ENCODE measurements around the gene CEP112.

DNA sequence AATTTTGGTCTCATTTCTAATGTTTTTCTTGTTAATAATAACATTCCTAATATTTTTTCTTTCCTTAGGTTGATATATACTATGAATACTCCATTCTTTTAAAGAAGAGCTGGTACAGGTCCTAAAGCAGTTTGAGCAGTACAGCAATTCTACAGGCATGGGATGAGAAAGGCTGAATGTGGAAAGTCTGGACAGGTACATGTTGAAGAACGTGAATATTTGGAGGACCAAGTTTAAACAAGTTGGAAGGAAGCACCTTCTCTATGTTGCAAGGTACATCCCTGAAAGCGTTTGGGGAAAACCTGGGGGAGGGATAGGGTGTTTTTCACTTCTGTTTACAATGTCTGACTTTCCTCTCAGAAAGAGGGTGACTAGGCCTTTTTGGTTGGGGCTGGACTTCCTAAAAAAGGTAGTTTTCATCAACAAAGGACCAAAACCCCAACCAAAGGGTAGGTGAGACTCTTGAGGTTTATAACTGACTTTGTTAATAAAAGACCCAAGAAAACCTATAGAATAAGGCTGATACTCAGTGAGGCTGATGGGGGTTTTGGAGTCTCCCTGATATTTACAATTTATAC lies 534.6 kb downstream of the CEP112 start:
- TF ChIP-seq KAT7 (CRISPR knock-in tag; IDR thresholded peaks at IDR 0.05; ENCODE audit: borderline replicate concordance) (no peak), GLI4 (CRISPR knock-in tag; IDR thresholded peaks at IDR 0.05; ENCODE audit: borderline replicate concordance) (no peak), RAD21 (CRISPR knock-in tag; IDR thresholded peaks at IDR 0.05) (no peak)

Measured in HepG2 (cell line).